ENCODE measurements around the gene FRMPD4.

GRCh38 chrX:12685541-12685940 lies 547.3 kb downstream of the FRMPD4 start:
- TF ChIP-seq, protein P1, sequence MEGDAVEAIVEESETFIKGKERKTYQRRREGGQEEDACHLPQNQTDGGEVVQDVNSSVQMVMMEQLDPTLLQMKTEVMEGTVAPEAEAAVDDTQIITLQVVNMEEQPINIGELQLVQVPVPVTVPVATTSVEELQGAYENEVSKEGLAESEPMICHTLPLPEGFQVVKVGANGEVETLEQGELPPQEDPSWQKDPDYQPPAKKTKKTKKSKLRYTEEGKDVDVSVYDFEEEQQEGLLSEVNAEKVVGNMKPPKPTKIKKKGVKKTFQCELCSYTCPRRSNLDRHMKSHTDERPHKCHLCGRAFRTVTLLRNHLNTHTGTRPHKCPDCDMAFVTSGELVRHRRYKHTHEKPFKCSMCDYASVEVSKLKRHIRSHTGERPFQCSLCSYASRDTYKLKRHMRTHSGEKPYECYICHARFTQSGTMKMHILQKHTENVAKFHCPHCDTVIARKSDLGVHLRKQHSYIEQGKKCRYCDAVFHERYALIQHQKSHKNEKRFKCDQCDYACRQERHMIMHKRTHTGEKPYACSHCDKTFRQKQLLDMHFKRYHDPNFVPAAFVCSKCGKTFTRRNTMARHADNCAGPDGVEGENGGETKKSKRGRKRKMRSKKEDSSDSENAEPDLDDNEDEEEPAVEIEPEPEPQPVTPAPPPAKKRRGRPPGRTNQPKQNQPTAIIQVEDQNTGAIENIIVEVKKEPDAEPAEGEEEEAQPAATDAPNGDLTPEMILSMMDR (conservative IDR thresholded peaks at IDR 0.05 in 1 of 2, IDR thresholded peaks at IDR 0.05 in 1 of 2; ENCODE audit: extremely low read depth in 1 of 2, insufficient read depth in 1 of 2, low read depth in 1 of 2, low read length in 2 of 2), result no peak
- TF ChIP-seq EZH2 (IDR thresholded peaks at IDR 0.05; ENCODE audit: borderline replicate concordance, low read length), result no peak

All from mammary epithelial cell (primary cell).